GM20000 (cell line): ENCODE measurements around the gene KLHDC4.
"Not testable (repeated sequence)": the region's sequence is repeated elsewhere in the genome, so short reads cannot be mapped to it uniquely, and the experiment has no call there.

ENCODE experiments used
- DNase-seq: peaks from one replicate; pipeline ENCODE4 v3.0.0; 2012; ENCODE audit warnings: low spot score
- CTCF ChIP-seq: IDR thresholded peaks from 2 replicates; pipeline ENCODE4 v1.5.1; 2012; ENCODE audit warnings: mild to moderate bottlenecking, control low read depth; ENCODE audit errors: extremely low read depth, missing control alignments

KLHDC4 gene

GRCh38 chr16:87729266-87729954 lies 36.4 kb downstream of the KLHDC4 start:
- no peak for DNase-seq
- no peak for TF ChIP-seq CTCF

GRCh38 chr16:87728026-87728425 lies 37.8 kb downstream of the KLHDC4 start:
- no peak for TF ChIP-seq CTCF
- DNase-seq, result no peak

GRCh38 chr16:87727346-87727745 lies 38.4 kb downstream of the KLHDC4 start:
- DNase-seq, result no peak
- TF ChIP-seq CTCF, result no peak

- not testable (repeated sequence) for DNase-seq
Measured at GRCh38 chr16:87726577-87726976, 39.2 kb downstream of the KLHDC4 start.

- peak; percentile 41 for DNase-seq
Measured at GRCh38 chr16:87725596-87726235, 40.1 kb downstream of the KLHDC4 start.

GRCh38 chr16:87724490-87725291 lies 41.1 kb downstream of the KLHDC4 start:
- DNase-seq, result peak; percentile 71
- no peak for TF ChIP-seq CTCF

More at GRCh38 chr16:87725596-87726235, 40.1 kb downstream of the KLHDC4 start:
- no peak for TF ChIP-seq CTCF

GRCh38 chr16:87723226-87723623 lies 42.6 kb downstream of the KLHDC4 start:
- TF ChIP-seq CTCF, result no peak
- peak; percentile 81 for DNase-seq
